T-cell (primary cell): ENCODE measurements around the gene BAG5. TPM values are rescaled to one million over a fixed set of nuclear protein-coding genes. Genes with fewer than 3 reads are reported as not detected.

Experiments
- ATAC-seq, 4 experiments: fragments of 200-7000 bp in 3 of 4; fragments of 150-1000 bp in 1 of 4; cut with Tn5 transposase; replicated peaks in 1 of 4; 1 replicate in 3 of 4; 2 replicates in 1 of 4; pipeline ENCODE4 v1.10.0; 2021; ENCODE audit warnings: moderate library complexity in 3 of 4, mild to moderate bottlenecking in 2 of 4, moderate number of reproducible peaks in 1 of 4
- CTCF ChIA-PET, 2 donors: fragments of 300-600 bp; sonication (Branson Sonifier 250); formaldehyde crosslinking; loops; one replicate each; lab custom pipeline; 2022; ENCODE audit warnings: antibody characterized with exemption in 2 of 2; lab: Charles Lee
- POLR2A ChIA-PET, 2 donors: fragments of 300-600 bp; sonication (Branson Sonifier 250); formaldehyde crosslinking; loops; one replicate each; lab custom pipeline; 2022; ENCODE audit warnings: antibody characterized with exemption in 2 of 2; lab: Charles Lee
- DNase-seq, 35 experiments: peaks; one replicate each; pipeline versions ENCODE4 v3.0.0 to v3.0.0-alpha.2; 2013 to 2023
- H3K27ac ChIP-seq: one replicate; pipeline ENCODE4 v1.5.1; 2013; ENCODE audit warnings: low read length
- H3K27me3 ChIP-seq, 2 experiments: replicated peaks in 1 of 2; 1 replicate in 1 of 2; 2 replicates in 1 of 2; pipeline versions ENCODE4 v1.6.1 to v1.7.0; 2013; ENCODE audit warnings: low read length in 1 of 2, mixed read lengths in 1 of 2; ENCODE audit not compliant: control insufficient read depth in 2 of 2, insufficient read depth in 2 of 2; ENCODE audit errors: extremely low read depth in 1 of 2
- H3K36me3 ChIP-seq, 2 donors: 1 replicate in 1 of 2; 2 replicates in 1 of 2; pipeline versions ENCODE4 v1.6.1 to v1.7.0; 2013; ENCODE audit warnings: low read length in 1 of 2; ENCODE audit not compliant: control insufficient read depth in 2 of 2, insufficient read depth in 1 of 2; ENCODE audit errors: extremely low read depth in 1 of 2
- H3K4me1 ChIP-seq, 2 experiments: 1 replicate in 1 of 2; 2 replicates in 1 of 2; pipeline versions ENCODE4 v1.6.1 to v1.7.0; 2013; ENCODE audit warnings: low read length in 2 of 2, mixed read lengths in 1 of 2; ENCODE audit not compliant: insufficient read depth in 2 of 2, control insufficient read depth in 1 of 2; ENCODE audit errors: extremely low read depth in 1 of 2
- H3K4me3 ChIP-seq, 2 donors: 1 replicate in 1 of 2; 2 replicates in 1 of 2; pipeline versions ENCODE4 v1.5.1 to v1.7.0; 2013; ENCODE audit warnings: mild to moderate bottlenecking in 2 of 2, low read length in 1 of 2, moderate library complexity in 1 of 2; ENCODE audit not compliant: control insufficient read depth in 1 of 2; ENCODE audit errors: extremely low read depth in 1 of 2
- H3K9me3 ChIP-seq: 2 replicates; pipeline ENCODE4 v1.7.0; 2013
- H3K27ac Mint-ChIP-seq, 2 donors: one replicate each; pipeline ENCODE4 v1.8.0; 2020 to 2021; ENCODE audit warnings: mild to moderate bottlenecking in 2 of 2, mixed read lengths in 2 of 2
- H3K27me3 Mint-ChIP-seq, 2 donors: one replicate each; pipeline ENCODE4 v1.8.0; 2021 to 2022; ENCODE audit warnings: mixed read lengths in 2 of 2
- H3K36me3 Mint-ChIP-seq: one replicate; pipeline ENCODE4 v1.8.0; 2021; ENCODE audit warnings: mixed read lengths
- H3K4me1 Mint-ChIP-seq, 3 donors: one replicate each; pipeline ENCODE4 v1.8.0; 2020 to 2022; ENCODE audit warnings: mixed read lengths in 3 of 3, mild to moderate bottlenecking in 1 of 3
- H3K4me3 Mint-ChIP-seq, 3 donors: one replicate each; pipeline ENCODE4 v1.8.0; 2020 to 2022; ENCODE audit warnings: mild to moderate bottlenecking in 3 of 3, mixed read lengths in 3 of 3, moderate library complexity in 3 of 3
- H3K9me3 Mint-ChIP-seq, 3 donors: one replicate each; pipeline ENCODE4 v1.8.0; 2020 to 2022; ENCODE audit warnings: mixed read lengths in 3 of 3
- WGBS: methylation state at CpG from one replicate; pipeline ENCODE4 v1.1.5; 2013; ENCODE audit warnings: missing lambda C conversion rate; ENCODE audit not compliant: insufficient coverage; 5-methylcytosine and 5-hydroxymethylcytosine counted together
- total RNA-seq, 35 experiments: library from RNA in 6 of 35; stranded (reverse) in 6 of 35; fragments of 120-200 nt in 1 of 35; gene quantifications; one replicate each; pipeline versions ENCODE4 v1.2.1 to v1.2.4 and lab custom pipeline; 2013 to 2026

The BAG5 gene
- total RNA-seq, 5 donors from 2014 or later (not counting 1 experiment from before 2014, with no cell fraction given) = 28.2 to 36.3 (median 31.1) TPM

DNA sequence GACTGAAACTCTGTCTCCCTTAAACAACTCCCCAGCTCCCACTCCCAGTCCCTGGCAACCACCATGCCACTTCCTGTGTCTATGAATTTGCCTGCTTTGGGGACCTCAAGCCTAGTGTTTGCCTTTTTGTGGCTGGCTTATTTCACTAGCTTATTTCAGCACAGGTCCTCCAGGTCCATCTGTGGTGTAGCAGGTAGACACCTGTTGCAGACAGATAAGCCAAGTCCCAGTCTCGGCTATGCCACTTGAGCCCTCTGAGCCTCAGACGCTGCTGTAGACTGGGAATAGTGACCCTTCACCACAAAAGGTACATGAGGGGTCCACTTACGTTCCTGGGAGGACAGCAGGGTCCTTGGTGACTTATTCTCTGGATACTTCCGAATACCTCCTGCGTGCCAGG lies 42.2 kb upstream of the BAG5 start:
- Histone ChIP-seq H3K4me1 (peaks cover 13 to 22% of the 10 kb centered on the region in 2 experiments), H3K4me3 (no peak overlapping the region), H3K27ac (no peak overlapping the region), H3K27me3 (peaks cover 3 to 18% of the 10 kb centered on the region in 2 experiments), H3K36me3 (no peaks in the 10 kb centered on the region), H3K9me3 (no peaks in the 10 kb centered on the region)
- Mint-ChIP-seq H3K27me3 (peaks cover 4% of the 10 kb centered on the region in 2 donors), H3K27ac (peak overlapping the region in 1 of 2 donors; percentile 34), H3K4me1 (peaks cover 18 to 19% (median 18%) of the 10 kb centered on the region in 3 donors), H3K9me3 (no peaks in the 10 kb centered on the region), H3K4me3 (no peak overlapping the region), H3K36me3 (no peaks in the 10 kb centered on the region)
- no peak for DNase-seq
- no peak for ATAC-seq
- POLR2A ChIA-PET = no interaction called here
- 87% methylated on average over 2 of the region's 5 CpGs for WGBS
- CTCF ChIA-PET = interaction anchor here in 1 of 2 donors (0.6 kb wide), 1 partner anchor 870 kb away, joined by 5 read pairs; no protein-coding TSS in a partner anchor

DNA sequence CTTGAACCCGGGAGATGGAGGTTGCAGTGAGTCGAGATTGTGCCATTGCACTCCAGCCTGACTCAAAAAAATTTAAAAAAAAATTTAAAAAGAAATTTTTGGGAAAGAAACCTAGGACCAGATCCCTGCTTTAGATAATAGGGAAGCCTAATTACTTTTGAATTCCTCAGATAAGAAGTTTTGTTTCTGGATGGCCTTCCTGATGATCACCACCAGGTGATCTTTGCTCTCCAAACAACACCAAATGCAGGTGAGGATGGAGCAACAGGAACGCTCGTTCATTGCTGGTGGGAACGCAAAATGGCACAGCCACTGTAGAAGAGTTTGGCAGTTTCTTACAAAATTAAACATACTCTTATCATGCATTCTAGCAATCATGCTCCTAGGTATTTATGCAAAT lies 38.0 kb upstream of the BAG5 start:
- ATAC-seq (no peak), DNase-seq (no peak)
- Mint-ChIP-seq H3K4me3 (no peak overlapping the region), H3K27me3 (no peaks in the 10 kb centered on the region), H3K36me3 (no peaks in the 10 kb centered on the region), H3K27ac (no peak overlapping the region), H3K9me3 (no peaks in the 10 kb centered on the region), H3K4me1 (no peaks in the 10 kb centered on the region)
- WGBS = 89% methylated on average over 2 of the region's 5 CpGs
- CTCF ChIA-PET = no interaction called here
- H3K36me3 ChIP-seq = no peaks in the 10 kb centered on the region
- H3K27ac ChIP-seq = no peak overlapping the region
- H3K4me1 ChIP-seq = no peaks in the 10 kb centered on the region
- no peaks in the 10 kb centered on the region for H3K27me3 ChIP-seq
- POLR2A ChIA-PET = no interaction called here
- no peak overlapping the region for H3K4me3 ChIP-seq
- H3K9me3 ChIP-seq = no peaks in the 10 kb centered on the region

DNA sequence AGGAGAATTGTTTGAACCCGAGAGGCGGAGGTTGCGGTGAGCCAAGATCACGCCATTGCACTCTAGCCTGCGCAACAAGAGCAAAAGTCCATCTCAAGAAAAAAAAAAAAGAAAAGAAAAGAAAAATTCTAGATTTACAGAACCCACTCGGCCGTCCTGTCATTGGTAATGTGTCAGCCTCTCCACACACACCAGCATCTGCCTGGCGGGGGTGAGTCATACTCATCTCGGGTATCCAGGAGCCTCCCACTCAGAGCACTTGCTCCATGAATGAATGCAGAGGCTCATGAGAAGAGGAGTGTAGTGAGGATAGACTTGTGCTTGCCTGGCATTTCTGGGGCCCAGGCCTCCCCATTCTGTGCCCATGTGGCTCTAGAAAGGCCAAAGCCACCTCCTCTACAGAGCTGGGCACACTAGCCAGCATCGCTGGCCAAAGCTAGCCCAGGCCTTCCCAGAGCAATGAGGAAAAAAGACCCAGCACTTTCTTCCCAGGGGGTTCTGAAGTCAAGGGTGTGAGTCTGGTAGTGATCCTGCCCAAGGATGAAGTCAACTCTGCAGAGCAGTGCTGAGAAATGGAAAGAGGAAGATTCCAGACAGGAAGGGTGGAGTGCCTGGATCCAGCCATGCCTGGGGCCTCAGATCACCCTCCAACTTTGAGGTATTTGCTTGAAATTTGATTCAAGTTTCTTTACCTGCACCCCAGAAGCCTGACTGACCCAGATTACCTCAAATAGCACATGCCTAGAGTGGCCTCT lies 35.3 kb upstream of the BAG5 start:
- no peaks in the 10 kb centered on the region for H3K9me3 ChIP-seq
- ATAC-seq (no peak), DNase-seq (no peak)
- H3K4me3 ChIP-seq = no peak overlapping the region
- POLR2A ChIA-PET = no interaction called here
- no peak overlapping the region for H3K27ac Mint-ChIP-seq
- no peaks in the 10 kb centered on the region for H3K36me3 ChIP-seq
- whole genome bisulfite sequencing = no CpG with 5 or more reads among the region's 10 CpGs
- CTCF ChIA-PET = no interaction called here
- peaks cover 0 to 5% (median 3%) of the 10 kb centered on the region in 3 donors for H3K4me1 Mint-ChIP-seq
- H3K36me3 Mint-ChIP-seq = no peaks in the 10 kb centered on the region
- no peak overlapping the region for H3K27ac ChIP-seq
- no peak overlapping the region for H3K4me3 Mint-ChIP-seq
- H3K27me3 Mint-ChIP-seq = no peaks in the 10 kb centered on the region
- H3K9me3 Mint-ChIP-seq = no peaks in the 10 kb centered on the region
- no peaks in the 10 kb centered on the region for H3K27me3 ChIP-seq
- H3K4me1 ChIP-seq = peaks cover 0 to 8% of the 10 kb centered on the region in 2 experiments

DNA sequence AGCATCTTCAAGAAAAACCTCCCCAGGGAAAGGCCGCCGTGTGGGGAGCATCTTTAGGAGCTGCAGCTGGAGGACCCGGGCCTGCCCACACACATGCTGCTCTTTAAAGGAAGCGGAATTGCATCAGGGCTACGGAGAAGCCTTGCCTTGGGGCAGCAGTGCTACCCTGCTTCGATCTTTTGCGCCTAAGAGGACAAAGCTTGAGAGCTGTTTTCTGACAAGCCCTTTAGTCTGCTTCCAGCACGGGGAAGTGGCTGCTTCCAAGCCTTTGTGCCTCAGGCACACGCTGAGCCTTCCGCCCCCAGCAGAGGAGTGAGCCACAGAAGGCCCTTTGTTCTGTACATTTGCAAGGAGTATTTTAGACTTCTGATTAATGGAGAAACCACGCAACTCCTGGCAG lies 31.8 kb upstream of the BAG5 start:
- peak overlapping the region in 1 of 2 donors; percentile 28 for H3K27ac Mint-ChIP-seq
- H3K4me3 Mint-ChIP-seq = no peak overlapping the region
- Histone ChIP-seq H3K27me3 (no peaks in the 10 kb centered on the region), H3K27ac (no peak overlapping the region), H3K9me3 (no peaks in the 10 kb centered on the region), H3K4me1 (peaks cover 0 to 8% of the 10 kb centered on the region in 2 experiments), H3K4me3 (no peak overlapping the region), H3K36me3 (peaks cover 2 to 12% of the 10 kb centered on the region in 2 donors)
- no peaks in the 10 kb centered on the region for H3K27me3 Mint-ChIP-seq
- POLR2A ChIA-PET = no interaction called here
- CTCF ChIA-PET = no interaction called here
- WGBS = 98% methylated on average over 10 of the region's 11 CpGs
- peaks cover 0 to 5% (median 3%) of the 10 kb centered on the region in 3 donors for H3K4me1 Mint-ChIP-seq
- no peaks in the 10 kb centered on the region for H3K9me3 Mint-ChIP-seq
- DNase-seq (no peak), ATAC-seq (no peak)
- H3K36me3 Mint-ChIP-seq = peaks cover 2% of the 10 kb centered on the region

DNA sequence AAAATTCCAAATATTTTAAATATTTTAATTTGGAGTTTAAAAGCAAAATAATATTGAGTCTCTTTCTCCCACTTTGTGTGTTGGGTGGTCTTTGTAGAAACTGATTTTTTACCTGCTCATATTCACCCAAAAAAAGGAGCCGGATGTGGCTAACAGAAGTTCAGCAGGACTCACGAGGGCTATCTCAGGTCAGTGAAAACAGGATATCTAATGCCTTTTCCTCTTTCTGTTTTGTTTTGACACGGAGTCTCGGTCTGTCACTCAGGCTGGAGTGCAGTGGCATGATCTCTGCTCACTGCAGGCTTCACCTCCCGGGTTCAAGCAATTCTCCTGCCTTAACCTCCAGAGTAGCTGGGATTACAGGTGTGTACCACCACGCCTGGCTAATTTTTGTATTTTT lies 31.1 kb upstream of the BAG5 start:
- 45% methylated on average over 5 of the region's 6 CpGs for WGBS
- ATAC-seq (peak in 1 of 4 experiments; percentile 55), DNase-seq (no peak)
- no peaks in the 10 kb centered on the region for H3K9me3 ChIP-seq
- Mint-ChIP-seq H3K4me1 (peaks cover 0 to 5% (median 3%) of the 10 kb centered on the region in 3 donors), H3K27me3 (no peaks in the 10 kb centered on the region), H3K4me3 (no peak overlapping the region), H3K36me3 (peaks cover 2% of the 10 kb centered on the region), H3K27ac (peak overlapping the region in 1 of 2 donors; percentile 76), H3K9me3 (no peaks in the 10 kb centered on the region)
- ChIA-PET CTCF (no interaction called here), POLR2A (no interaction called here)
- H3K4me1 ChIP-seq = peaks cover 0 to 8% of the 10 kb centered on the region in 2 experiments
- H3K27me3 ChIP-seq = no peaks in the 10 kb centered on the region
- H3K27ac ChIP-seq = no peak overlapping the region
- no peak overlapping the region for H3K4me3 ChIP-seq
- H3K36me3 ChIP-seq = peaks cover 2 to 15% of the 10 kb centered on the region in 2 donors

- peaks cover 29% of the 10 kb centered on the region for H3K36me3 Mint-ChIP-seq
- Histone ChIP-seq H3K36me3 (peaks cover 11 to 18% of the 10 kb centered on the region in 2 donors), H3K9me3 (no peaks in the 10 kb centered on the region), H3K4me3 (no peak overlapping the region), H3K4me1 (no peaks in the 10 kb centered on the region), H3K27ac (no peak overlapping the region), H3K27me3 (no peaks in the 10 kb centered on the region)
- H3K27ac Mint-ChIP-seq = no peak overlapping the region
- CTCF ChIA-PET = no interaction called here
- POLR2A ChIA-PET = no interaction called here
- no peak overlapping the region for H3K4me3 Mint-ChIP-seq
- peaks cover 0 to 2% (median 1%) of the 10 kb centered on the region in 3 donors for H3K4me1 Mint-ChIP-seq
- H3K9me3 Mint-ChIP-seq = no peaks in the 10 kb centered on the region
- 90% methylated on average over 6 of the region's 11 CpGs for WGBS
- no peak for ATAC-seq
- H3K27me3 Mint-ChIP-seq = no peaks in the 10 kb centered on the region
- no peak for DNase-seq
Measured at GRCh38 chr14:103584326-103584915, 22.0 kb upstream of the BAG5 start.
